Glomerular visceral epithelial cell (primary cell): ENCODE measurements around the gene SLC7A8.

Experiments
- DNase-seq: peaks from one replicate; pipeline ENCODE4 v3.0.0-alpha.2; 2016; ENCODE audit errors: extremely low spot score

The SLC7A8 gene

DNA sequence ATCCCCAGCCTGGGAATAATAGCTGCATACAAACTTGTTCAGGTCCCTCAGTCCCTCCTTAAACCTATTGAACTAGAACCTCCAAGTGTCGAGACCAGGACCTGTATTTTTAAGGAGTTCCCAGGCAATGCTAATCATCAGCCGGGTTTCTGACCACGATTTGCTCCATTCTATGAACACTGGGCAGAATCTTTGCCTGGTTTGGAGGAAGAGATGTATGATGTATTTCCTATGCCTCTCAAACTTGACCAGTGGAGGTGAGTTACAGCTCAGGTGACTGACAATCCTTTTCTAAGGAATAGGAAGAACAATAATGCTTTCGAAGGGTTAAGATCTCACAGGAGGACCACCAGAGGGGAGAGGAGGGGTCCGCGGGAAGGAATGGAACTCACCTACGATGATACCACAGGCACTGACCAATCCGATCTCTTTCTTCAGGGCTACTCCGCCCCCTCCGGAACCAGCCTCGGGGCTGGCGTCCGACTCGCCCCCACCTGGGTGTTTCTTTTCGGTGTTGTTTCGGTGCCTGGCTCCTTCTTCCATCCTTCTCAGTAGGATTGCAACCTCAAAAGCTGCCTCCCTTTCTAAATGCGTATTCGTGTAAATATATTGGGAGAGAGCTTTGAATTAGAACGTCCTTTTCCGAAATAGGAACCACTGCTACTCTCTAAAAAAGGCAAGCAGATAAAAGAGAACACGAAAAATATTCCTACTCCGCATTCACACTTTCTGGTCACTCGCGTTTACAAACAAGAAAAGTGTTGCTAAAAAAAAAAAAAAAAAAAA, 895 bp downstream of the SLC7A8 start:
- DNase-seq: no peak

DNA sequence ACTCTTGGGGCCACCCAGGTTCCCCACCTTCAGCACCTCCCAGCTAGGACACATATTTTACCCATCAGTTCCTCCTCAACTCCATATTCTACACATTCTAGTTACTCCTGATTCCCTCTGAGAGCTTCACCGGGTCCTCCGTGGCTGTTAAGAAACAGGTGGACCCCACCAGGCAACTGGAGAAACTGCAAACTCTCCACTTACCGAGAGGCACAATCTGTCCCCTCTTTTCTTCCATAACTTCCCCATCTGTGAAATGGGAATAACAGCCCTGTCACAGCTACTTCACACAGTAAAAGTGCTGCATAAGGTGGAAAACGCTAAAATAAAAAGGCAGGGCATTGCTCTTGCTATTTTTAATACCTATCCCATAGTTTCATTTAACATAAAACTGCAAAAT, 1.5 kb downstream of the SLC7A8 start:
- DNase-seq: no peak

DNA sequence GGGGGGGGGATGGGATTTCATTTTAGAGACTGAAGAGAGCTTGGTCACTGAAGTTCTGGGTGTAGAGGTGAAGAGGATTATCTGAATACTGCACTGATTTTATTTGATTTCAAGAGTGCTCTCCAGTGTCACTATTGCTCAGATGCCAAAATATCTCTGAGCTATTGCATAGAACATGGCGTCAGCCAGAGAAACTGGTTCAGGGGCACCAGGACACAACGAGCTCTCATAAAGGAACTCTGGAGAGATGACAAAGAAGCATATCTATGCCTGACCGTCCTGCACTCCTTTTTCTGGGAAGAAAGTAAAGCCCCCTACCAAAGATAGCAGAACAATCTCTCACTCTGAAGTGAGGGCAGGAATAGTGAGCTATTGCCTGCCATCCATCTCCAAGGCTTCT, 2.0 kb downstream of the SLC7A8 start:
- DNase-seq: no peak

DNA sequence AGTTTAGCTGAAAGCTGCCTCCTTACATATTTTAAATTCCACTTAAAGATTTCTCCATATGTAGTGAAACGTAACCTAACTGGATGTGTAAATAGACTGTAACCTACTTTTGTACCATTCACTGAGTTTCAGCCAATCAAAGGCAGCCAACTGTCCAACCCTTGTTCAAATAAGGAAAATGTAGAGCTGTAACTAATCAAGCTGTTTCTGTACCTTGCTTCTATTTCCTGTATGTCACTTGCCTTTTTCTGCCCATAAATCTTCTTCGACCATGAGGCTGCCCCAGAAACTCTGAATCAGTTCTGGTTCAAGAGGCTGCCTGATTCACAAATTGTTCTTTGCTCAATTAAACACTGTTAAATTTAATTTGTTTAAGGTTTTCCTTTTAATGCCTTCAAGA, 6.3 kb downstream of the SLC7A8 start:
- no peak for DNase-seq

DNA sequence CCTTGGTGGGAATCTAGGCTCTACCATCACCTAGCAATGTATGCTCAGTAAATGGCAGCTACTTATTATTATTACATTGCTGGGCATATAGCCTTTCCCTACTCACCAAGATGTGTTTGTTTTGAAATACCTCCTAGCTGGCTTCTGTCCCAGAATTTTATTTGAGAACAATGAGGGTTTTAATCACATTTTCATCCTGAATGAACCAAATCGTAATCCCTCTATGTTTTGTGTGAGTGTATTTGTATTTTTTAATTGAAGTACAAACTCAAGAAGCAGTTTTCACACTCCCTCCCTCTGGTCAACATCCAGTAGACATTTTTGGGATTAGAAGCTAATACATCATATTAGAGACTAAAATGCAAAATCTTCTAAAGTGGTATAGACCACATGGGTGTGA, 7.6 kb downstream of the SLC7A8 start:
- DNase-seq: no peak

DNA sequence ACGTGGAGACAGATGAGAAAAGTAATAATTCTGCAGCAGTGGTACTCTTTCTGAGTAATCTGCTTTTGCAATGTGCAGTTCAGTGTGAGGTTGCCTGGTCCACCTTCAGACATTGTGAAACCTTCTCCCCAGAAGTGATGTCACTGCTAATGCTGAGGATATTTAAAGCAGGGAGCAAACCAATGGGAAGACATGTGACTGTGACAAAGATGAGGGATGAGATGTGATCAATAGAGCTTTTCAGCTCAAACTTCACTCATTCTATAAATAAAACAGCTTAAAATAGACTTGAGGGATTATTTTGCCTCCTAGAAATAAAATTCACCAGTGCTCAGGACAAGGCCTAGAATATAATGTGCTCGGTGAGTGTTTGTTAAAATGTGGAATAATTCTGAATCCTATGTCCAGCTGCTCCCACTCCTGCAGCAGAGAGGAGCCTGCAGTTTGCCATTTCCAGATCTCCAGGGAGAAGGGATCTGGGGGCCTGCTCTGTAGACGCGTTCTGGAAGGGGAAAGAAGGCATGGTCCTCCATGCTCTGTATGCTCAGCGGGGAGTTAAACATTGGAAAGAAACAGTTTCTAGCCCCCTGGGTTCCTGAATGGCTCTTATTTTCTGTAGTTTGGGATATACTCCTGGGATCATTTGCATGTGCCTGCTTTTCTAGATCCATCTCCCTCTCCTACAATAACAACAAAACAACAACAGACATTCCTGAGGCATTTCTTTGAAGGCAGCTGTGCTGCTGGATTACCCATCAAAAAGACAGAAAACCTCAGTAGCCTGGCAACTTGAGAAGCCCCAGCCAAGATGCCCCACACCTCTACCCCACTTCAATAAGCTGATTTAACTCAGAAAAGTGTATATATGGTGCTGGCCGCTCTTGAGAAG, 8.9 kb downstream of the SLC7A8 start:
- DNase-seq: no peak

DNA sequence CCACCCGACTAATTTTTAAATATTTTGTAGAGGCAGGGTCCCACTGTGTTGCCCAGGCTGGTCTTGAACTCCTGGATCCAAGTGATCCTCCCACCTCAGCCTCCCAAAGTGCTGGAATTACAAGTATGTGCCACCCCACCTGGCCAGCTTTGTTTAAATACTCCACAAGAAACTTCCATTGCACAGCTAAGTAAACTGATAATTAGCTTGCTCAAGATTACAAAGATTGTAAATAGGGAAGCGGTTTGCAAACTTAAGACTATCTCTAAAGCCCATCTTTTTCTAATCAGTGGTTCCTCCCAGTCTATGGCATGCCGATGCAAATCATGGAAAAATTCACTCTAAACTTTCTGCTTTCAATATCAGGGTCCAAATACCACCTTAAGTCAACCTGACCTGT, 9.7 kb downstream of the SLC7A8 start:
- no peak for DNase-seq

DNA sequence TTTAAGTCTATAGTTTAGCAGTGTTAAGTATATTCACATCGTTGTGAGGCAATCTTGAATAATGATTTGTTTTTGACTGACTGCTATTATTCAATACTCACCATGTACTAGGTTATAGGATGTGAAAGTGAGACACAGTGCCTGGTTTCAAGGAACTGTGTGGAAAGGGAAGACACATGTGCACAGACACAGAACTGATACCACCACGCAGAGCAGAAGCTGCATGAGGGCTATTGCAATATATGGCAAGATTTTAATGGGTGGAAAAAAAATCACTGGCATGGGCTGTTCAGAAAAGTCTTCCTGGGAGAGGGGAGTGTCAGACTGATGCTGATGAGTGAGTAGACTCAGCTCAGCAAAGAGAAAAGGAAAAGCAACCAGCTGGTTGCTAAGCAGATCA, 10.4 kb downstream of the SLC7A8 start:
- no peak for DNase-seq

DNA sequence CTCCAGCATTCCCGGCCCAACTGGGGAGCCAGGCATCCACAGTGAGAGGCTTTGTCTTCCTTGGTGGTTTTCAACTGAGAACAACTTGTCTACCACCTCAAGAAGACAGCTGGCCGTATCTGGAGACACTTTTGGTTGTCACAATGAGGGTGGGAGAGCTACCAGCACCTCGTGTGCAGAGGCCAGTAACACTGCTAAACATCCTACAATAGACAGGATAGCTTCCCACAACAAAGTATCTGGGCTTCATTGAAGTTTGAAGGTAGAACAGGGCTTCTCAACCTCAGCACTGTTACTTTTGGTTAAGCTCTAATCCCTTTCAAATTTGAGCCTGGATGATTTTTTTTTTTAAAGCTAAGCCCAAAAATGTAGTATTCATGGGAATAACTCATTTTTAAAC, 10.9 kb downstream of the SLC7A8 start:
- DNase-seq: no peak

DNA sequence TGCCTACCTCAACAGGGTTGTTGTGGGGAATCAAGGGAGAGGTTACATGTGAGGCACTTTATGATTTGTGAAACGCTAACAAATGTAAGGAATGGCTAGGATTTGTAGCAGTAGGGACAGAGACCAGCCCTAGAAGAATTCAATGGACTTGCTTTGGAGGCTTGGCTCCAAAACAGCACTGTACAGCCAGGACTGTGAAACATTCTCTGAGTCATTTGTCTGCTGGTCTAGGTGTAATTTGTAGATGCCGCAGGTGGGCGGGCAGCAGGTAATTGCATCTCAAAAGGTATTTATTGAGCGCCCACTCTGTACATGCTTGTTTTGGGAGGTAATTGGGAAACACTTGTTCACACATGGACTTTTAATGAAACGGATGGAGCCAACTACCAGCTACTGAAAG, 11.4 kb downstream of the SLC7A8 start:
- DNase-seq: no peak

DNA sequence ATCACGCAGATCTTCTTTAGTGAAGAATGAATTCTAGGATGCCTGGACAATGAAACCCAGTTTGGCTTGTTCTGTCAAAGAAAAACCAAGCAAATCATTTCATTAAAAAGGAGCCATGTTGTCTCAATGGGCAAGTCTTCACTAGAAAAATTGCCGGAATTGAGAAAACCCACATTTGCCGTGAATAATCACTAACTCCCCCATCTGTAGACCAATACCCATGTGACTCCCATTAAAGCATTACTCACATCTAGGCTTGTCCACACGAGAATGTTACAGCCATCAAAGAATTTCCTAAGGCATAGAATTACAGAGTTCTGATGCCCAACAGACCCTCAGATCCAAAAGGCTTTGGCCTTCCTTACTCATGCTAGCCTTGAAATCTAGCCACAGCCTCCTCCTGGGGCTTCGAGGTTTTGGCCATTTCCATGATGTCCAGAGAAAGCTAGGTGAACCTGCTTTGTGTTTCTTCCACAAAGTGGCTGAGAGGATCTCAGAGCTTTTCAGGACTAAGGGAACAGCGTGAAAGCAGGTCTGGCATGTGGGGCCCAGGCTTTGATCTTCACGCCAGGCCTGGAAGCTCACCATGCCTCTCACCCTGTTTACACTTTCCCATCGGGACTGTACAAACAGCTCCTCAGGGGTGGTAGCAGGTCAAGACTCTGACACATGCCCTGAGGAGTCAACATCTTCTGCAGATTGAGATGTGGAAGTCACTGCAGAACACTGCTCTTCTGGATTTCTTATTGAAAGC, 12.1 kb downstream of the SLC7A8 start:
- no peak for DNase-seq

DNA sequence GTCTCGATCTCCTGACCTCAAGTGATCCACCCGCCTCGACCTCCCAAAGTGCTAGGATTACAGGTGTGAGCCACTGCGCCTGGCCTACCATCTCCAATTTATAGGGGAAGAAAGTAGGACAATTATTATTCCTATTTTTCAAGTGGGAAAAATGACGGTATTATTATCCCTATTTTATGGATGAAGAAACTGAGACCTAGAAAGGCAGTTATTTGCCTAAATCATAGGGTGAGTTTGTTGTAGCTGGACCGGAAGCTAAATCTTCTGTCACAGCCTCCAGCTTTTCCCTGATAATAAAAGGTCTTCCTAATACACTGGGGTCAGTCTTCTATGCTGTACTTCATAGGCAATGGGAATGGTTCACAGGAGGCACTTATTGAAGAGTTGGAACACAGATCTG, 13.8 kb downstream of the SLC7A8 start:
- DNase-seq: no peak

DNA sequence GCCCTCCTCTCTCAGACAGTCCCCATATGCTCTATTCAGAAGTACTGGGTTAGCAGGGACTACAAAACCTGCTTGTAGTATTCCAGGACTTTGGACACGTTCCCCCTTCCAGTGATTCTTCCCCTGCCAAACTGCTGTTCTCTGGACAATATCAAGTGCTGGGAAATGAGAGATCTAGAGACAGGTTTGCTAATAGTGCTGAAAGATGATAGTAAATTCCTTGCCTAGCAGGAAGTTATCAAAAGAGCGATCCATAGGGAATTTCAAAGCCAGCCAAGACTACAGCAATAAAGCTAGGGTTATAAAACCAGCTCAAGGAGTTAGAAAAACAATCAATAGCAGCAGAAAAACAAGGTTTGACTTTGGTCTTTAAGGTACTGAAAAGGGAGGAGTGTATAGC, 15.2 kb downstream of the SLC7A8 start:
- DNase-seq: no peak

DNA sequence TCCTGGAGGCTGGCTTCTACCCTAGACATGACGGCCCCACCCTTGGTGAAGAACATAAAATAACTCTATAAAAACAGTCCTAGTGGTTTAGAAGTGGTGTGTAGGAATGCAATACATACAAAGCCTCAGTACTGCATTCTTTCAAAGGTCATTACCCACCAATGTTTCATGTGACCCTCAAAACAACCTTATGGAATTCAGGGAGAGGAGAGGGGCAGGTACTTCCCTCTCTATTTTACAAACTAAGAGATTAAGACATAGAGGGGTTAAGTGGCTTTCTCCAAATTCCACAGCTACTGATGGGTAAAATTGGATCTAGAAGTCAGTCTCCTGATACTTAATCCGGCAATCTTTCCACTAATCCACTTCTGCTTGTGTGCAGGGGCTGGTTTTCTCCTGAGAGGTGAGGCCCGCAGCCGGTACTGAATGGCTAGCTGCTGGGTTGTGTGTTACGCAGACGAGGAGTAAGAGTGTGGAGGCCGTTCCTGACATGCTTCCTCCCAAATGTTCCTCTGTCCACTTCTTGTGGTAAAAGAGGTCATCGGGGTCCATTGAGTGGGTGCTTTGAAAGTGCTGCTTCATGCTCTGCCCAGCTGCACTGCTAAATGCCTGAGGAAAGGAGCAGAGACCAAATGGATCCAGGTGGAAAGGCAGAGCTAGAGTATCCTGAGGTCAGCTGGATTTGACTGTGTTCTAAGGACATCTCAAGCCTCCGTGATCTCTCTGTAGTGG, 16.2 kb downstream of the SLC7A8 start:
- DNase-seq: peak; percentile 9

DNA sequence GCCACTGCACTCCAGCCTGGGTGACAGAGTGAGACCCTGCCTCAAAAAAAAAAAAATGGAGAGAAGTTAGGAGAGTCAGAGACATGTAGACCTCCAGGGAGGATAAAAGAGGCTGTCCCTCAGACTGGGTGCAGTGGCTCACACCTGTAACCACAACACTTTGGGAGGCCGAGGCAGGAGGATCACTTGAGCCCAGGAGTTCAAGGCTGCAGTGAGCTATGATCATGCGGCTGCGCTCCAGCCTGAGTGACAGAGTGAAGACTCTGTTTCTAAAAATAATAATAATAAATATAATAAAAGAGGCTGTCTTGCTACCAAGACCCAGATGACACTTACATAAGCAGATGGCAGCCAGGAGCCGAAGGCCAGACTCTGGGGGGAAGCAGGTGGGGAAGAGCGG, 18.5 kb downstream of the SLC7A8 start:
- no peak for DNase-seq

DNA sequence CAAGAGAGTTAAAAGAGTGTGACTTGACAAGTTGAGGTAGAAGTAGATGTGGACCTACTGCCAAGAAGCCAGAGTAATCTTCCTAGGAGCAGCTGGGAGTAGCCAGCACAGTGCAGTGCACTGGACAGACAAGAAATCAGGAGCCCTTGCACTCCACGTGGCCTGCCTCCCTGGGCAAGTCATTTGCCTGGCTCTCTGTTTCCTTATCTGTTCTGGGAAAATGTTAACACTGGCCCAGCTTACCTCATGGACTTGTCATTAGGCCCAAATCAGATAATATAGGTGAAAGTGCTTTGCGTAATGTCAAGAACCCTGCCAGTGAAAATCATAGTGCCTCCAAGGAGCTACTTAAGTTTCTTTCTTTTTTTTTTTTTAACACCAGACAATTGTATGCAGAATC, 19.2 kb downstream of the SLC7A8 start:
- DNase-seq: no peak

DNA sequence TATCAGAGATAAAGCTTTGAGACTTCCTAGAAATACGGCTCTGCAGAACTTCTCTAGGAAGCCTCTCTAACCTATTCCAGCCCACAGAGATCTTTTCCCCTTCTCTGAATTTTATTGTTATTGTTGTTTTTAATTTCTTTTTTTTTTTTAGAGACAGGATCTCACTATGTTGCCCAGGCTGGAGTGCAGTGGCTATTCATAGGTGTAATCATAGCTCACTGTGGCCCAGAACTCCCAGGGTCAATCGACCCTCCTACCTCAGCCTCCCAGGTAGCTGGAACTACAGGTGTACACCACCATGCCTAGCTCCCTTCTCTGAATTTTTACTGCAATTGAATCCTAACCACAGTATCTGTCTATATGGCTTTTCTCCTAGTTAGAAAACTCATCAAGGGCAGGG, 19.6 kb downstream of the SLC7A8 start:
- DNase-seq: no peak

DNA sequence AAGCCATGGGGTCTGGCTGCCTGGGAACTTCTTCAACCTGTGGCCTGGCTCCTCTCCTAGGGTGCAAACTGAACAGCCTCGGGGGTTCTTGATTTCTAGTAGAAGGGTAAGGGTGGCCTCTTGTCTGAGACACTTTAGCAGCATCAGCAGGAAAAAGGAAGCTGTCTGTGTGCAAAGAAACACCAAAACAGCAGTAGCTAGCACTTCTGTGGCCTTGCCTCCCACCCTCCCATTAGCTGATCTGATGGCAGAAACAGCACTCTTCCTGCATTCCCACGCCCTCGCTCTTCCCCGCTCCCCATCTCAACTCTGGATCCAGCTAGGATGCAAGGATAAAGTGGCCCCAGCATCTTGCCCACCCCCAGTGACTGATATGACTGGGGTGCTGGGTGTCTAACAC, 20.7 kb downstream of the SLC7A8 start:
- DNase-seq: no peak

DNA sequence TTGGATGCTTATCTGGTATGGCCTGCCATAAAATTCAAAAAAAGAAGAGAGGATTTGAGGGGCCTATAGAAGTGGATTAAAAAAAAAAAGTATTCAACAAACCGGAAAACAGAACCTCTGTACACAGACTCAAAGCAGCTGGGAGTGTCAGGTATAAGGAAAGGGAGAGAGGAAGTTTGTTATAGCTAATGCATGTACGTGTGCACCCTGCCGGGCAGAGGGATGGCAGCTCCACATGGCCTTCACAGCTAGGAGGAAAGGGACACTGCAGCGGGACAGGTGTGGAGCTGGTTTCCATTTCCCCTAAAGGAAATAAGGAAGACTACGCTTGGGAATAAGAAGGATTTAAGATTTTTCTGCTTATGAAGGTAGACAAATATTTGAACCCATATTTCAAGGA, 21.5 kb downstream of the SLC7A8 start:
- no peak for DNase-seq

DNA sequence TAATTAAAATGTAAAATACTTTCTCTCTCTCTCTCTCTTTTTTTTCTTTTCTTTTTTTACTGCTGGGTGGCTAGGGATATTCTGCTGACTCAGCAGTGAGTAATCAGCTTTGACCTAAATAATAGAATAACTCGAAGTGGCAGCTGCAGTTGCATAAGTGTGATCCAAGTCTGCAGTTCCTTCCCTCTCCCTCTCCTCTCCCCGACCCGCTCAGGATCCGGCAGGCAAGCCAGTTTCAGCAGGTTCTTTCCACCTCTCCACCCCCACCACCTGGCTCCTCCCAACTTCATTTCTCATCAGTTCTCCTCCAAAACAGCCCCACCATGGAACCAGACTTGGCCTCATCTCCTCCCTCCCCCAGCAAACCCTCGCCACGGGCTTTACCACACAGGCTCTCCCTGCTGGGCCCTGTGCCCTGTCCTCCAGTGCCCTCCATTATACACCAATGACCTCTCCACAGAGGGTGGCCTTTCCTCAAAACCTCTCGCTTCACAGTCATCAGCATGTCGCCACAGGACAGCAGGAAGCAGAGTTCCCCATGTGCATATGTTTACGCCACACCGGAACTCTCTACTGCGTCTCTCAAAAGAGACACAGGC, 22.4 kb downstream of the SLC7A8 start:
- peak; percentile 37 for DNase-seq

DNA sequence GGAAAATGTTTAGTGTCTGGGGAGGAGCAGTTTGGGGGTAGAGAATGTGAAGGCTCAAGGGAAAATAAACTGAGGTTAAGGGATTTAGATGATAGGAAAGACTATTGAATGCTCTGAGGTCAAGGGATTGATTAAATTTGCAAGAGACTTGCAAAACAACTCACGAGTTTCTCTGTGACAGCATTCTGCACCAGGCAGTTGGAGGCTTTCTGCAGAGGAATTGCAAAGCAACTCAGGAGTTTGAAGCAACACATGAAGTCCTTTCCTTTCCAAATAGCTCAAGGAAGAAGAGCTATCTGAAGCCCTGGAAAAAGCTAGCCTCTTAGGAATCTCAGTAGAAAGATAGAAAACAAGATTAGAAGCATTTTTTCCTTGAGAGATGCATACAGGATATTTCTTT, 23.9 kb downstream of the SLC7A8 start:
- no peak for DNase-seq
